NCI-H2081 (cell line): ENCODE measurements around the gene FAM193A.
"Not testable (repeated sequence)": the region's sequence is repeated elsewhere in the genome, so short reads cannot be mapped to it uniquely, and the experiment has no call there.

Experiments used
- DNase-seq, 2 experiments: peaks; one replicate each; lab custom pipeline; 2025; lab: John Stamatoyannopoulos, UW

Gene FAM193A

GRCh38 chr4:2536193-2537010 is at the start of gene FAM193A:
TSS of gene FAM193A (plus strand) at chr4:2536647. CDS start at chr4:2536916, 269 bp downstream.
- peak; percentile 99 to 100 for DNase-seq

- DNase-seq, result no peak
Observed at GRCh38 chr4:2486981-2487380, 49.5 kb upstream of the FAM193A start.

GRCh38 chr4:2487632-2488031 is 48.8 kb upstream of the FAM193A start:
- DNase-seq, result no peak

GRCh38 chr4:2489081-2489805 is 47.2 kb upstream of the FAM193A start:
- no peak for DNase-seq

DNA sequence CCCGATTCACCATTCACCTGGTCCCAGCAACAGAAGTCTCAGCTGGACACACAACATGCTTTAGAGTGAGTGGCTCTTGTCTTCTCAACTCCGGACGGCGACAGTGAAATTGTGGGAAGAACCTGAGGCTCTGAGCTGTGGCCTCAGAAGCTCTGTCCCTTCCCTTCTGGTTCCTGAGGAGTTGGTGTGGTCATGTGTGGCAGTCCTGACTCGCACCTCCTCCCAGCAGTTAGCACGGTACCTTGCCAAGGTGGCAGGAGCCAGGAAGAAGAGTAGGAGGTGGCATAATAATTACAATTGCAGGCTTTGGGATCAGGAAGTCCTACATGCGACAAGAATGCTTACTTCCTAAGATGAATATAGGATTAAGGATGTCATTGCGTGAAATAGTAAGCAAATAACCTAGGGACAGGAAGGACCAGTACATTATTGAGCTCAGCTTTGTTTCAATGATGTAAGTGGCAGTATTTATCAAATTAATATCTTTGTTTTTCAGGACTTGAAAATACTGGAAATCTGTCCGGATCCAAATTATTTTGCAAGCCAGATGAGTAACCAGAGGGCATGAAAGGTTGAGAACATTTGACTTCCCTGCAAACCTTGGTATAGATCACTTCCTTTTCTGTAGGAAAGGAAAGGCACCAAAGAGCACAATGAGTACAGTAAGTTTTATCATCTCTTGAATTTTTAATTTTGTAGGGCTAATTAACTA is 46.5 kb upstream of the FAM193A start:
- no peak for DNase-seq

- no peak for DNase-seq
Observed at GRCh38 chr4:2492970-2493369, 43.5 kb upstream of the FAM193A start.

- DNase-seq, result no peak
Observed at GRCh38 chr4:2494992-2495391, 41.5 kb upstream of the FAM193A start.

DNA sequence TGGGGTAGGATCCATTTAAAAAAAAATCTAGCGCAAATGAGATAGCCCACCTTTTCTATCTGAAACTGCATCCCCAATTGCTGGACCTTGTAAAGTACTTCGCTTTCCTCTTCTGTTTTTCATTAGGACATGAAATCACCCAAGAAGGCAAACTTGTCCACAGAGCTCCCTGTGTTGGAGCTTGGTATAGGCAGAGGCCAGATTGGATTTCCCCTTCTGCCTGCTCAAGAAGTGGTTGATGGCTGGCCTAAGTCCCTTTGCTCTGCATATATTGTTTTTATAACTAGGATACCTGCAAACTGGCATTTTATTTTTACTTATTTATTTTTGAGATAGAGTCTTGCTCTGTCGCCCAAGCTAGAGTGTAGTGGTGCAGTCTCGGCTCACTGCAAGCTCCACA is 39.1 kb upstream of the FAM193A start:
- no peak for DNase-seq

- DNase-seq, result no peak
Observed at GRCh38 chr4:2497931-2498330, 38.5 kb upstream of the FAM193A start.

DNA sequence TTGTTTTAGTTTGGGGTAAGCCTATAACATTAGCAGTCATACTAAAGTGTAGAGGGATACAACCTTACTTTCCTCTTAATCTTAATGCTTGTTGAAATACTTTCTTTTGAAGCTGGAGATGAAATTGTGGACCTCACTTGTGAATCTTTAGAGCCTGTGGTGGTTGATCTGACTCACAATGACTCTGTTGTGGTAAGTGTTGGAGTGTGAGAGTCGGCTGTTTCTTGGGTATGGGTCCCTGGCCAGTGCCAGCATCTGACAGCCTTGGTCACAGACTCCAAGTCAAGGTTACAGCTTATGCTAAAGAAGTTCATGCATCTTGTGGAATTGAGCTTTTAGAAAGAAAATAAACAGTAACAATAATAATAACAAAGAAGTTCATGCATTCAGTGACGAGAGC is 35.9 kb upstream of the FAM193A start:
- DNase-seq, result no peak

GRCh38 chr4:2501034-2501594 is 35.3 kb upstream of the FAM193A start:
- no peak for DNase-seq

- DNase-seq, result no peak
Observed at GRCh38 chr4:2503809-2504208, 32.6 kb upstream of the FAM193A start.

DNA sequence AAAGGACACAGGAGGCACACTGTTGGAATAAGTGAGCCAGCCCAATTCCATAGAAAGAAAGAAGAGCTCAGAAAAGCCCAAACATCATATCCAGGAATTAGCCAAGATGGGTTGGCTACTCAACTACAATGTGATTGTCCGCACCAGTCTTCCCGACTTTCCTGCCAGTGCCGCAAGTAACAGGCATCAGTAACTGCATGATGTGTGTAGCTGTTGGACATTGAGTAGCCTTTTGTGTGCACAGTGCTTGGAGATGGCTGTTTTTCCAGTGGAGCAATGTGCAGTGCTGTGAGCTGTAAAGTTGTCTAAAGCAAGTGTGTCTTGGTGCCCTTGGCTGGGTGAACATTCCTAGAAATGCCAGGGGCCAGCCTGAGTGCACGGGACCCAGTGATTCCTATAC is 29.2 kb upstream of the FAM193A start:
- no peak for DNase-seq

DNA sequence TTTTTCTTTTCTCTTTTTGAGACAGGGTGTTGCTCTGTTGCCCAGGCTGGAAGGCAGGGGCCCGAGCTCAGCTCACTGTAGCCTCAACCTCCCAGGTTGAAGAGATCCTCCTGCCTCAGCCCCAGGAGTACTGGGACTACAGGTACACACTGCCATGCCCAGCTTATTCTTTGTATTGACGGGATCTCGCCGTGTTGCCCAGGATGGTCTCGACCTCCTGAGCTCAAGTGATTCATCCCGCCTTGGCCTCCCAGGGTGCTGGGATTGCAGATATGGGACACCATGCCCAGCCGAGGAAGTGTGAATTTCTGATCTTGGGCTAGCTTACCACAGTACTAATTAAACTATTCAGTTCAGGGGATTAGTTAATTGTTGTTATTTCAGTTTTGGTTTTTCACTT is 28.6 kb upstream of the FAM193A start:
- DNase-seq, result no peak

GRCh38 chr4:2510351-2511259 is 25.8 kb upstream of the FAM193A start:
- DNase-seq, result no peak

- DNase-seq, result no peak
Observed at GRCh38 chr4:2511645-2512131, 24.8 kb upstream of the FAM193A start.

DNA sequence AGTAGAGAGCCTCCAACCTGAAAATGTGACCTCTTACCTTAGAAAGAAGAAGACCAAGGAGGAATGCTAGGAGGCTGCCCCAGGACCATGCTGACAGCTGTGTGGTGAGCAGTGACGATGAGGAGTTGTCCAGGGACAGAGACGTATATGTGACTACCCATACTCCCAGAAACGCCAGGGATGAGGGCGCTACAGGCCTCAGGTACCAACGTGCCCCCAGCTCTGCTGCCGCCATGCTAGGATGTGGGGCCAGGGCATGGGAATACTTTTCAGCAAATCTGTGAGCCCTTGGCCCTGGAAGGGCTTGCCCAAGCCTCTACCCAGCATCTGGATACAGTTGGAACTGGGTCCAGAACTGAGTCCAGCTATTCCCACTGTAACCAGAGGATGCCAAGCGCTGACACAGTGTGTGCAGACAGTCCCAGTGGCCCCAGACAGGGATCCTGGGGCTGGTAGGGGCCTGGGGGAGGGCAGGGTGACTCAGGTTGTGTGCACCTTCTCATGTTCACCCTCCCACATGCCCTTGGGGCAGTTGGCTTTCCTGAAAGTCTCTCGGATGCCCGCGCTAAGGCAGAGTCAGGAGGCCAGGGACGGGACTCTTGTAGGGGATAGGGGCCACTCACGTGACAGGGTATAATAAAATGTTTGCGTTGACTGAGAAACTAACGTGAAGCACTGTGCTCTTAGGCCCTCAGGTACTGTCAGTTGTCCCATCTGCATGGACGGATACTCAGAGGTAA is 23.9 kb upstream of the FAM193A start:
- DNase-seq, result no peak

DNA sequence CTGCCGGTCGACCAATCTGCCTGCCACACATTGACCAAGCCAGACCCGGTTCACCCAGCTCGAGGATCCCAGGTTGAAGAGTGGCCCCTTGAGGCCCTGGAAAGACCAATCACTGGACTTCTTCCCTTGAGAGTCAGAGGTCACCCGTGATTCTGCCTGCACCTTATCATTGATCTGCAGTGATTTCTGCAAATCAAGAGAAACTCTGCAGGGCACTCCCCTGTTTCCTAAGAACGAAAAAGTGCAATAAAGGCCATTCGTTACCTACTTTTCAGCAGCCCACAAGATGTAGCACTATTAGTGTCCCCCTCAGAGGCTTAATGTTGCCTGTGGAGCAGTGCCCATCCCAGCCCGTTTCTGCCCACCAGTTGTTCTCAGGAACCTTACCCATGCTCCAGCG is 22.3 kb upstream of the FAM193A start:
- DNase-seq, result not testable (repeated sequence)

- DNase-seq, result not testable (repeated sequence)
Observed at GRCh38 chr4:2514944-2515343, 21.5 kb upstream of the FAM193A start.

DNA sequence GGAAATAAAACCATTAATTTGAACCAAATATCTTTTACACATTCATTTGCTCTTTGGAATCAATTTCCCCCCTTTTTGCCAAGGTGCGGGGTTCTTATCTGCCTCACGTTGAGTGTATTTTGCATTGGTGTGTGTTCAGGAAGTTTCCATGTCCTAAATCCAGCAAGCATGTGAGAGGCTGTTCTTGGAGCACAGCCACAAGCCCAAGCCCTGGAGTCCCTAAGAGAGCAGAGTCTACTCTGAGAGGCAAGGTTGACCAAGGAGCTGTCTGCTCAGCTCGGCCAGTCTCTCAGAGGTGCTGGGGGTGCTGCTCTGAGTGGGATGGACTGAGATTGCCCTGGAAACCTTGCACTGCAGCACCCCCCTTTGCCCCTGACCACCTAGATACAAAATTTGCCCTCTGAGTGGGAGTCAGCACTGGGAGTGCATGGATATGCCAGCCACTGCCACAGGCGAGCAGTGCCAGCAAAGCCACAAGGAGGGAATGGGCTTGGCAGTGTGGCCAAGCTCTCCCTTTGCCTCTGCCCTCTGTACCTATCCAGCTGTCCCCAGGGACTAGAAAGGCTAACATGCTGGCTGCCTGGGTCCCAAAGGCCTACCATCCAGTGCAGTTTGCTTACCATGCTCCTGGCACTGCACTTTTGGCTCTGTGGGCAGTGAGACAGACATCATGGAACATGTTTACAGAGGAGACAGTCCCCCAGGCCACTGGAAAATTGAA is 20.5 kb upstream of the FAM193A start:
- DNase-seq, result no peak
